ENCODE results near the gene CMPK1.

The CMPK1 gene

DNA sequence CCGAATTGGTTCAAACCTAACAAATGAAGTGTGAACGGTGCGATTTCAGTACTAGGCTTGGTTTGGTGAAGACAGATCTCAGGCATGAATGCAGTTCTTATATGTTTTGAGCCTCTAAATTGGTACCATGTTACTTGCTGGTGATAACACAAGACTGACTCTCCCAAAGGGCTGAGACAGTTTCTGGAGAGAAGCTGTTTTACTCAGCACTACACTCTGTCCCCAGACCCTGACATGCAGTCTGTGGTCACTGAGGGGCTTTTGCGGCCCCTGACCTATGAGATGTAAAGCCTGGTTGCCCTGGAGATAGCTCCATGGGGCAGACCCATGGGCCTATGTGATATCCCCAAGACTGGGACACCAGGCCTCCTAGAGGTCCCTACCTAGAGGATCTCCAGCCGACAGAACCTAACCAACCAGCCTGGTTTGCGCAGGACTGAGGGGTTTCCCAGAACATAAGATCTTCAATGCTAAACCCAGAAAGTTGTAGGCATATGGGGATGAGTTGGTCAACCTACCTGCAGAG, 63.1 kb downstream of the CMPK1 start:
- no peak overlapping the region for H3K4me3 Mint-ChIP-seq
- peaks cover 32% of the 10 kb centered on the region for H3K27me3 Mint-ChIP-seq
- H3K9me3 Mint-ChIP-seq: no peaks in the 10 kb centered on the region
- H3K4me1 Mint-ChIP-seq (ENCODE audit: low read depth): no peaks in the 10 kb centered on the region
- no peak overlapping the region for H3K27ac Mint-ChIP-seq
- DNase-seq: no peak
- no peaks in the 10 kb centered on the region for H3K36me3 Mint-ChIP-seq (ENCODE audit: low read depth)

DNA sequence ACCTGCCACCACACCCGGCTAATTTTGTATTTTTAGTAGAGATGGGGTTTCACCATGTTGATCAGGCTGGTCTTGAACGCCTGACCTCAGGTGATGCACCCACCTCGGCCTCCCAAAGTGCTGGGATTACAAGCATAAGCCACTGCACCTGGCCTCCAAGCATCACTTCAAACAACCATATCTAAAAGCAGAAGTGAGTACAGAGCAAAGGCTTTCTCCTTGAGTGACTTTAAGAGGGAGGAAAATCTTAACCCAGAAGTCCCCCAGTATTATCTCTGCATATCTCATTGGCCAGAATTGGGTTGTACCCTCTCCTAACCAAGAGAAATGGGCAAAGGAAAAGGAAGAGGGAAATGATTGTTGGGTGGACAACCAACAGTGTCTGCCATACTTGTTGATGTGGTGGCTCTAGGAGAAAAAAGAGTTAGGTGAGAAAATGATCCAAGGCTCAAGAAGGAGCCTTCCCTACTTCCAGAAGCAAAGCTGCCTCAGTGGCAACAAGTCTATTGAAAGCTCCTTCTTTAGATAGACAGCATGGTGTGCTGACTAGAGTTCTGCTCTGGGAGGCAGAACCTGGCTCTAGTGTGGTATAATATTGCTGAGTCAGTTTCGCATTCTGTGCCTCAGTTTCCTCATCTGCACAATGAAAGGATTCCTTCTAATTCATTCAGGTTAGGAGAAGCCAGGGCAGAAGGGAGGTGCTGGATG, 65.7 kb downstream of the CMPK1 start:
- Mint-ChIP-seq H3K9me3 (no peaks in the 10 kb centered on the region), H3K4me3 (no peak overlapping the region), H3K36me3 (ENCODE audit: low read depth) (no peaks in the 10 kb centered on the region), H3K27ac (no peak overlapping the region), H3K4me1 (ENCODE audit: low read depth) (no peaks in the 10 kb centered on the region), H3K27me3 (peaks cover 37% of the 10 kb centered on the region)
- no peak for DNase-seq

DNA sequence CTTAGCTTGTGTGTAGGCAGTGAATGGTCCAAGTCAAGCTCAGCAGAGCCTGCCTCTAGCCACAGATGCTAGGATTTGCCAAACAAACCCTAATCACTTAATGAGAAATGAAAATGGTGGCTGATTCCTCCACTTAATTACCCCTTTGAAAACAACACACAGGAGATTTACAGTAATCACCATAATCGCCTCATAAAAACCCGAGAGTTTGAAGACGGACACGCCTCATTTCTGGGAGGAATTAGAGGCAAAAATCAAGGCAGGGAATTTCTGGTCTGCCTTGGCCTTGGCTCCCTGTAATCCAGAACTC, 66.2 kb downstream of the CMPK1 start:
- DNase-seq: no peak
- H3K27ac Mint-ChIP-seq: no peak overlapping the region
- H3K4me3 Mint-ChIP-seq: no peak overlapping the region
- no peaks in the 10 kb centered on the region for H3K9me3 Mint-ChIP-seq
- H3K27me3 Mint-ChIP-seq: peaks cover 37% of the 10 kb centered on the region
- H3K36me3 Mint-ChIP-seq (ENCODE audit: low read depth): no peaks in the 10 kb centered on the region
- no peaks in the 10 kb centered on the region for H3K4me1 Mint-ChIP-seq (ENCODE audit: low read depth)

DNA sequence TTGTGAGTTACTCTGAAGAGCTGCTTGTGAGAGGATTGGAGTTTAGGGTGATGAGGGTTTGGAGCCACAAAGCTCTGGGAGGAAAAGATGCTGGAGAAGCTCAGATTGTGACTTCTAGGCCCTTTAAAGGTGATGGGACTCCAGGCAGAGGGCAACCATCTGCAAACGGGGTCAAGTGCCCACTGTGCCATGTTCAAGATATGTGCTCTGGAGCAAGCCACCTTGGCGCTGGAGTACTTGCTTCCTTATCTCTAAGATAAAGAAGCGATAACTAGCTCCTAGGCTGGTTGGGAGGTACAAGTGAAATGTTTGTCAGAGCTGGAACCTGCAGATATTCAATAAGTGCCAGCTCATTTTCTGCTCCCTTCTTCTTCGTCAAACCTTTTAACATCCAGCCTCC, 68.2 kb downstream of the CMPK1 start:
- Mint-ChIP-seq H3K27ac (no peak overlapping the region), H3K4me1 (ENCODE audit: low read depth) (no peaks in the 10 kb centered on the region), H3K4me3 (no peak overlapping the region), H3K36me3 (ENCODE audit: low read depth) (no peaks in the 10 kb centered on the region), H3K9me3 (no peaks in the 10 kb centered on the region), H3K27me3 (peaks cover 38% of the 10 kb centered on the region)
- DNase-seq: no peak

DNA sequence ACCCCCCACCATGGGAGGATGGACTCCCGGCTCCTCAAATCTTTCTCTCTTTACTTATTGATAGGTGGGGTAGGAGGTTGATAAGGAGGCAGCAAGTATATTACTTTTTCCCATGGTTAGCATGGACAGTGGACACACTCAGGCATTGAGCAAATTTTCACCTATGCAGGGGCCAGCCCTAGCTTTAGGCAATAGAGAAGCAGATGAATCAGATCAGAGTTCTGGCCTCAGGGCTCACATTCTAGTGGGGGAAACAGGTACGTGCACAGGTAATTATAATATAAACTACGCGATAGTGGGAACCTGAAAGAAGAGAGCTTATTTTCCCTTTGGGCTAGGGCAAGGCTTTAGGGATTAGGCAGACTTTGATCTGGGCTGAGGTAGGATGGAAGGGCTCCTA, 69.0 kb downstream of the CMPK1 start:
- Mint-ChIP-seq H3K4me3 (no peak overlapping the region), H3K27me3 (peaks cover 33% of the 10 kb centered on the region), H3K9me3 (no peaks in the 10 kb centered on the region), H3K4me1 (ENCODE audit: low read depth) (no peaks in the 10 kb centered on the region), H3K27ac (no peak overlapping the region), H3K36me3 (ENCODE audit: low read depth) (no peaks in the 10 kb centered on the region)
- no peak for DNase-seq

DNA sequence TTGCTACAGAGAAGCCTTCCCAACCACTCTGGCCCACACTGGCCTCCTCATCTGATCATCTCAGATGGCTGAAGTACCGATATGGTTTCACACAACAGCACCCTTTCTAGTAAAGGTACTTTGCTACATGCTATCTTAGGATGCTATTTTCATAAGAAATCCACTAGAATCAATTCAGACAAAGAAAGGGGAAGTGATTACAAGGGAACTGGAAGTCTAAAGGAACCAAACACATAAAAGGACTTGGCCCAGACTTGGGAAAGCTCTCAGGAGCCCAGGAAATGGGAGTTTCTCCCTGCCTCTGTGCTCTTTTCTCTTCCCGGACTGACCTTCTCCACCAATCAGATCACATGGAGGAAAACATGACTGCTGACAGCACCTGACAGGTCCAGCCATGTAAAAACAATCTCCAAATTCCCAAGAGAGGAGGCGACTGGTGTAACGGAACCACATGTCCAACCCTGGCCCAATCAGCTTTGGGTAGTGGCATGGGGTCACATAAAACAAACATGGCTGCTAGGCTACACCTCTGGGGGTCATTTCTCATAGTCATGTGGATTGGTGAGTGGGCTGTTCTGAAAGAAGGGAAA, 69.8 kb downstream of the CMPK1 start:
- no peaks in the 10 kb centered on the region for H3K4me1 Mint-ChIP-seq (ENCODE audit: low read depth)
- no peak overlapping the region for H3K4me3 Mint-ChIP-seq
- DNase-seq: no peak
- H3K9me3 Mint-ChIP-seq: no peaks in the 10 kb centered on the region
- H3K27ac Mint-ChIP-seq: no peak overlapping the region
- H3K36me3 Mint-ChIP-seq (ENCODE audit: low read depth): no peaks in the 10 kb centered on the region
- peaks cover 31% of the 10 kb centered on the region for H3K27me3 Mint-ChIP-seq

DNA sequence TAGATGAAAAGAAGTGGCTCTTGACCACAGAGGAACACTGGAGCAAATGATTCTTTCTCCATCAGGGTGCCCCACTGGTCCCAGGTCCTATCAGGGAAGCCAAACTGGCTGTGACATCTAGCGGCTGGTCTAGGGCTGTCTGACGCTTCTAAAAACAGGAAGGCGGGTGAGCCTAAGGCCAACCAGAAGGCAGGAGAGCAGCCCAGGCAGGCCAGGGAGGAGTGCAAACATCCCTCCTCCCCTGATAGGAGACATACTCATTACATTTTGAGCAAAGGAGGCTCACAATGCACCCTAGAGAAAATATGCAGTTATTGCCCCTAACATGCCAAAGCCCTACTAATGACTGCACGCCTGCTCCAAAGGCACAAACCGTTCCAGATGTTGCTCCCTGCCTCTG, 72.1 kb downstream of the CMPK1 start:
- DNase-seq: no peak
- Mint-ChIP-seq H3K27me3 (peaks cover 26% of the 10 kb centered on the region), H3K27ac (no peak overlapping the region), H3K4me1 (ENCODE audit: low read depth) (no peaks in the 10 kb centered on the region), H3K9me3 (no peaks in the 10 kb centered on the region), H3K36me3 (ENCODE audit: low read depth) (no peaks in the 10 kb centered on the region), H3K4me3 (no peak overlapping the region)

DNA sequence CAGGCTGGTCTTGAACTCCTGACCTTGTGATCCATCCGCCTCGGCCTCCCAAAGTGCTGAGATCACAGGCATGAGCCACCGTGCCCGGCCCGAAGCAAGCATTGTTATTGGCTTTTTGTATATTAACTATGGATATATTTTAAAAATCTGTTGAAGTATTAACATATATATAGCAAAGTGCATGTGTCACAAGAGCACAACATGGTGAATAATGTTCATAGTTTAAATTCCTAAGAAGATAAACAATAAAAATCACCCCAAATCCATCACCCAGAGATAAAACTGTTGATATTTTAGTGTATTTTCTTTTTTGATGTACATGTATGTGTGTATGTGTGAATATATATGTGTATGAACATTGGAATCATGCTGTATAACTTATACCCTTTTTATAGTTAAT, 73.4 kb downstream of the CMPK1 start:
- Mint-ChIP-seq H3K9me3 (no peaks in the 10 kb centered on the region), H3K27ac (no peak overlapping the region), H3K4me1 (ENCODE audit: low read depth) (no peaks in the 10 kb centered on the region), H3K4me3 (no peak overlapping the region), H3K27me3 (peaks cover 16% of the 10 kb centered on the region), H3K36me3 (ENCODE audit: low read depth) (no peaks in the 10 kb centered on the region)
- DNase-seq: no peak

DNA sequence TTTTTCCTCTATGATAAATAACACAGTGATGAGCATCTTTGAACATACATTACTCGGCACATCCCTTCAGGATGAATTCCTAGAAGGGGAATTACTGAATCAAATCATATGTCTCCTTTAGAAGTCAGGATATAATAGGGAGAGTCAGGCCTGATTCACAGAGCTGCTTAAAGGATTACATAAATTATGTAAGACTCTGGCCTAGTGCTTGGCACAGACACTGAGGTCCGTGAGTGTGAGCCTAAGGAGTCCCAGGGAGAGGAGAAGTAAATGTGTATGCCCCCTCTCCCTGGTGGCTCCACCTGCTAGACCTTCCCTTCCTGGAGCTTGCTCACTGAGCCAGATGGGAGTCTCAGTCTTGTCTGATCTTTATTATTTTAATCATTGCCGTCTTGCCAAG, 73.9 kb downstream of the CMPK1 start:
- Mint-ChIP-seq H3K4me1 (ENCODE audit: low read depth) (no peaks in the 10 kb centered on the region), H3K4me3 (no peak overlapping the region), H3K27me3 (peaks cover 16% of the 10 kb centered on the region), H3K27ac (no peak overlapping the region), H3K36me3 (ENCODE audit: low read depth) (no peaks in the 10 kb centered on the region), H3K9me3 (no peaks in the 10 kb centered on the region)
- DNase-seq: no peak

DNA sequence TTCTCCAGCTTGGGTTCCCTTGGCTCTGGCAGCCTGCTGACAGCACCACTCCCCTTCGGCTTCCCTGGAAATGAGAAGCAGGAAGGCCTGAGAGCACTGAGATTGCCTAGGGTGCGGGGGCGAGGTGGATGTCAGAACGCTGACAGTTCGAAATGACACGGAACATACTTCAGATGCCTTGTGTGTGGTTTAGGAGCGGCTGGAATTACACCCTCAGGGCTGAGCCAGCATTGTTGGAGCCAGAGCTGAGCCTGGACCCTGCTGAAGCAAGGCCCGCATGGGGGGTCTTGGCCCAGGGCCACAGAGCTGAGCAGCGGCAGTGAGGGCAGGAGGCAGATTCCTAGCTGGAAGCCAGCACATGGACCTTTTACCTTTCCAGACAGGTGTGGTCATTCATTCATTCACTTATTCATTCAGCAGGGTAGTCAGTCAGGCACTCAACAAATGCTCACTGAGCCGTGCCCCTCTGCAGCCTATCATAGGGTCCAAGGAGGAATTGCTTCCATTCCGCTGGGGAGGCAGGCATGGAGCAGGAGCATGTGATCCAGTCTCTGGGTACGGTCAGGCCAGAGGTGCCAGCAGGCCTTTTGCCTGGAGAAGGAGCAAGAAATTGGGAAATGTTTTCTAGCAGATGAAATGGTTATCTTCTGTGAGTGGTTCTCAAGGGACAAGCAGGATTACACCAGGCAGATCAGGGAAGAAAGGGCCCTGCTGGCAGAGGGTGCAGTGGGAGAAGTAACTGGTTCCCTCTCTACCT, 75.9 kb downstream of the CMPK1 start:
- H3K27me3 Mint-ChIP-seq: peaks cover 22% of the 10 kb centered on the region
- no peaks in the 10 kb centered on the region for H3K9me3 Mint-ChIP-seq
- DNase-seq: no peak
- H3K36me3 Mint-ChIP-seq (ENCODE audit: low read depth): no peaks in the 10 kb centered on the region
- H3K27ac Mint-ChIP-seq: no peak overlapping the region
- no peaks in the 10 kb centered on the region for H3K4me1 Mint-ChIP-seq (ENCODE audit: low read depth)
- H3K4me3 Mint-ChIP-seq: no peak overlapping the region

DNA sequence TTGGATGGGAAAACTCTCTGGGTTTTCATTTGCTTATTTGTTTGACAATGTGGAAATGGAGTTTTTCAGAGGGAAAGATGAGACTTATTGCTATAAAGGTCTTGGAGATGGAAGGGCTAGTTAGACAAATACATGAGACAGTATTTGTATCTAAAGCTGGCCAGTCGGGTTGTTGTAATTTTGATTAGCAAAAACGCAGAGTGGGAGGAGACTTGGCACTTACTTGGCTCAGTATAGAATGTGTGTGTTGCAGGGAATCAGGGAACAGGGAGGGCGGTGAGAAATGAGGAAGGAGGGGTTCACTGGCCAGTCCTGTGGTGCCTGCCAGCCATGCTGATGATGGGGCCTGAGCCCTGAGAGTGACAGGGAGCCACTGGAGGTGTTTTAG, 76.5 kb downstream of the CMPK1 start:
- H3K36me3 Mint-ChIP-seq (ENCODE audit: low read depth): no peaks in the 10 kb centered on the region
- H3K4me3 Mint-ChIP-seq: no peak overlapping the region
- H3K4me1 Mint-ChIP-seq (ENCODE audit: low read depth): no peaks in the 10 kb centered on the region
- DNase-seq: no peak
- no peak overlapping the region for H3K27ac Mint-ChIP-seq
- peaks cover 26% of the 10 kb centered on the region for H3K27me3 Mint-ChIP-seq
- no peaks in the 10 kb centered on the region for H3K9me3 Mint-ChIP-seq

DNA sequence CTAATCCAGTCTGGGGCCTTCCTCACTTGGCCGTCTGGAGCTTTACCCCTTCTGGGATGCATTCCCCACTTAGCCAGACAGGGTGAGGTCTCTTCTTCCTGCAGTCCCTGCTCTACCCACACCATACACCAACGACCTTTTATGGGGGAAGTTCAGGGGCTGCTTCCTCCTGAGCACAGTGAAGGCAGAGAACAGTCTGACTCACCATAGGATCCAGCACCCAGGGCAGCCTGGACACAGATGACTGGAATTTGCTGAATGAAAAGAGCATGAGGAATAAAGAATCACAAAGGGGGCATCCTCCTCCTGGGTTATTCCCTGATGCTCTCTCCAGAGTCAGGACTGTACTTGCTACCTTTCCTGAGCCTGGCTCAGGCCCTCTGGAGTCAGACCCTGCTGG, 77.8 kb downstream of the CMPK1 start:
- Mint-ChIP-seq H3K9me3 (no peaks in the 10 kb centered on the region), H3K36me3 (ENCODE audit: low read depth) (no peaks in the 10 kb centered on the region), H3K4me3 (no peak overlapping the region), H3K27ac (no peak overlapping the region), H3K27me3 (peaks cover 31% of the 10 kb centered on the region), H3K4me1 (ENCODE audit: low read depth) (peaks cover under 1% of the 10 kb centered on the region)
- no peak for DNase-seq

DNA sequence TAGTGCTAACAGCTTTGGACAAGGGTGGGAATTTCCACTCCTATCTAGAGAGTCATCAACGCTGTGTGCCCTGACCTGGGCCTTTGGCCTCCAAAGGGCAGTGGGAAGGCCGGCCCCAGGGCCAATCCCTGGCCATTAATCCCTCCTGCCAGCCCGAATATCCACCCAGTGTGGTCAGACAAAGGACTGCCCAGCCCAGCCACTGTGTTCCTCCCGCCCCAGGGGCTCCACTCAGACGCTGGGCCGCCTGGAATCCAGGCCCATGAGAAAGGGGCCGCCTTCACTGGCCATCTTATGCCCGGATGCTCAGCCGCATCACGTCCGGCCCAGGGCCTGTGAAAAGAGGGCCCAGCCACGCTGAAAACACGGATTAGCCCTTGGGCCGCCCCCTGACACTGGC, 78.8 kb downstream of the CMPK1 start:
- H3K4me3 Mint-ChIP-seq: no peak overlapping the region
- no peaks in the 10 kb centered on the region for H3K36me3 Mint-ChIP-seq (ENCODE audit: low read depth)
- H3K9me3 Mint-ChIP-seq: no peaks in the 10 kb centered on the region
- peaks cover 36% of the 10 kb centered on the region for H3K27me3 Mint-ChIP-seq
- peaks cover 4% of the 10 kb centered on the region for H3K4me1 Mint-ChIP-seq (ENCODE audit: low read depth)
- no peak for DNase-seq
- H3K27ac Mint-ChIP-seq: no peak overlapping the region

DNA sequence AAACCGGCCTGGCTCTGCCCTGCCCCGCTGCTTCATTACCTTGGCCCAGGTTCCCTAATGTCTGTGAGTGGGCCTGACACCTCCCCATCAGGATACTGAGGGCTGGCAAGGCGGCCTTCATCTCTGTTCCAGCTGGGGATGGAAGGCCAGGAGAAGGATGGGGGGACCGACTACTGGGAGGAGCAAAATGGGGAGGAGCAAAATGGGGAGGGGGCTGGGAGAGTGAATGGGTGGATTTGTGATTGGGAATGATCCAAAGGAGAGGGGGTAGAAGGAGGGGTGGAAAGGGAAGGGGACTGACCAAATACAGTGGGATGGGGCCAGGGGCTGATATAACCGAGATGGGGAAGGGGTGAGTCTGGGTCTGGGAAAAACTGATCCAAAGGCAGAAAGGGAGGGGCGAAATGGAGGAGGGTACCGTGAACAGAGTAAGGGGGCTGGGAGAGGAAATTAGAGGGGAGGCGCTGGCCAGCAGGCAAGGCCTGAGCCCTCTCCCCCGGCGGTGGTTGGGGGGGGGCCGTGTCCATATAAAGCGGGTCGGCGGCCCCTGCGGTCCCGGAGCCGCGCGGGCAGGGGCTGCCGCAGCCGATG, 82.2 kb downstream of the CMPK1 start, which contains the start of gene FOXE3:
TSS of gene FOXE3 (plus strand) at position 558 of the 591 bp plus-strand sequence. CDS start at position 589, 31 bp downstream.
- no peaks in the 10 kb centered on the region for H3K9me3 Mint-ChIP-seq
- no peak within 1 kb of the TSS for H3K27ac Mint-ChIP-seq
- no peak for DNase-seq
- H3K4me1 Mint-ChIP-seq (ENCODE audit: low read depth): peaks cover 8% of the 10 kb centered on the region
- H3K36me3 Mint-ChIP-seq (ENCODE audit: low read depth): no peaks in the 10 kb centered on the region
- H3K4me3 Mint-ChIP-seq: peak within 1 kb of the TSS; percentile 53
- H3K27me3 Mint-ChIP-seq: peaks cover 64% of the 10 kb centered on the region

Measured in activated T-cell treated with anti-CD3 and anti-CD28 coated beads, Interleukin-2, amount 50 U/mL, for 24 hours (primary cell).